Pulmonary artery endothelial cell (primary cell): ENCODE data around the gene APOH. TPM values are rescaled to one million over a fixed set of nuclear protein-coding genes. Genes with fewer than 3 reads are reported as not detected.
"Not testable (repeated sequence)": the region's sequence is repeated elsewhere in the genome, so short reads cannot be mapped to it uniquely, and the experiment has no call there.

Experiments
- DNase-seq: peaks from one replicate; pipeline ENCODE4 v3.0.0-alpha.2; 2011; ENCODE audit warnings: low read depth, low spot score
- total RNA-seq: library from RNA; depleted of rRNA; stranded (reverse); fragments of >200 nt; gene quantifications from 2 replicates; pipeline ENCODE4 v1.2.3, GENCODE V29; 2014

APOH gene, protein sequence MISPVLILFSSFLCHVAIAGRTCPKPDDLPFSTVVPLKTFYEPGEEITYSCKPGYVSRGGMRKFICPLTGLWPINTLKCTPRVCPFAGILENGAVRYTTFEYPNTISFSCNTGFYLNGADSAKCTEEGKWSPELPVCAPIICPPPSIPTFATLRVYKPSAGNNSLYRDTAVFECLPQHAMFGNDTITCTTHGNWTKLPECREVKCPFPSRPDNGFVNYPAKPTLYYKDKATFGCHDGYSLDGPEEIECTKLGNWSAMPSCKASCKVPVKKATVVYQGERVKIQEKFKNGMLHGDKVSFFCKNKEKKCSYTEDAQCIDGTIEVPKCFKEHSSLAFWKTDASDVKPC
- not detected in 2 replicates for total RNA-seq

DNA sequence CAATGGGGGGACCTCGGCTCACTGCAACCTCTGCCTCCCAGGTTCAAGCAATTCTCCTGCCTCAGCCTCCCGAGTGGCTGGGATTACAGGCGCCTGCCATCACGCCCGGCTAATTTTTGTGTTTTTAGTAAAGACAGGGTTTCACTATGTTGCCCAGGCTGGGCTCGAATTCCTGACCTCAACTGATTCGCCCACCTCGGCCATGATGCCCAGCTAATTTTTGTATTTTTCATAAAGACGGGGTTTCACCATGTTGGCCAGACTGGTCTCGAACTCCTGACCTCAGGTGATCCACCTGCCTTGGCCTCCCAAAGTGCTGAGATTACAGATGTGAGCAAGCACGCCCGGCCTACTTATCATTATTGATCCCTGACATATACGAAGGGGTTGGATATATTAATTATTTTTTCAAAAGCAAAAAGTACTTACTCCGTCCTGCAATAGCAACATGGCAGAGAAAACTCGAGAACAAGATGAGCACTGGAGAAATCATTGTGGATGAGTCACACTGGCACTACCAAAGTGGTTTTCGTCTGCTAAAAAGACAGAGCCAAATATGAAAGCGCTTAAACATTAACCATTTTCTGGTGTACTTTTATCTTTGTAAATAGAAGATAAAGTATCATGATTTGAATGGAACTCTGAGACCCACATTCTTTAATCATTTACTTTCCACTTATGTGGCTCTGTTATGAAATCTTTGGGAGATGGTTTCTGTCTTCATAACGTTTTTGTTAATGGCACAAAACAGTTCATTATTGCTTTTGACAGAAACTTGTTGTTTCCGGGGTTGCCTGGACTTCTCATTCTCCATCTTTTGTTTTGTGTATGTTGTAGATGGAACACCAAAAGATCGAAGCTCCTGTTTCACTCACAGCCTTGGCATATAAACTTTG lies at the start of gene APOH:
APOH (minus strand) TSS at position 529 of the 896 bp plus-strand sequence; CDS start at position 493, 36 bp downstream.
- DNase-seq, result no peak

DNA sequence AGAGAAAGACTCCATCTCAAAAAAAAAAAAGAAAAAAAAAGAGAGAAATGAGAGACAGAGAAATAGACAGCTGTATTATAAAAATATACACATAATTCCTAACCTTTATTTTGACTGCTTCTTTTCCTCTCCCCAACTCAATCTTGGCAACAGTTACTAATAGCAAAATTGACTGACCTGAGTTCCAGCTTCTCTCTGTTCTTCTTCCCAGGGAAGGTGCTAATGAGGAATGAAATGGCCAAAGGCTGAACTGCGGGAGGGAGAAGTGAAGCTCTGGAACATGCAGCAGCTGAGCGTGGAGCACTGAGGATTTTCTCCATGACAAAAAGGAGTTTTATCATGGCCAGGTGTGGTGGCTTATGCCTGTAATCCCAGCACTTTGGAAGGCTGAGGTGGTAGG lies 48.0 kb upstream of the APOH start:
- no peak for DNase-seq

DNA sequence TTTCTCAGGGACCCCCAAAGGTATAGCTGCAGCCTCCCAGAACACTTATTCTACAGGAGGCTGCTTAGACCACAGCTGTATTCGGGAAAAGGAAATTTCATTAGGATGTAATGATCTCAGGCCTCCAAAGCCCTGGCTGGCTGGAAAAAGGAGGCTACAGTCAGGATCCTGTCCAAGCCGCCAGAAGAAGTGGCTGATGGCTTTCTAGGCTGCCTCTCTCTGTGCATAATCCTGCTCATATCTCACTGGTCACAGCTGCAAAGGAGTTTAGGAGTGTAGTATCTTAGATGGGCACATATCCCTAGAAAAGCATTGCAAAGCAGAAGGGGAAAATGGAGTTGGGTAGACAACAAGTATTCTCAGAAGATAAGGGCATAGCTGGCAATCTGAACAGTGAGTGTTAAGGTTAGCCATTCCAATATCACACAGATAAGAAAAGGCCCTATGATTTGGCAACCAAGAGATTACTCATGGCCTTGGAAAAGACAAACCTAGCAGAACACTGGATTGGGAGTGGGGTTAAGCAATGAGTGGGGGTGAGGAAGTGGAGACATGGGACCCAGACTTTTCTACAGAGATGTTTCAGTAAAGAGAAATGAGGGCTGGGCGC lies 47.2 kb upstream of the APOH start:
- no peak for DNase-seq

DNA sequence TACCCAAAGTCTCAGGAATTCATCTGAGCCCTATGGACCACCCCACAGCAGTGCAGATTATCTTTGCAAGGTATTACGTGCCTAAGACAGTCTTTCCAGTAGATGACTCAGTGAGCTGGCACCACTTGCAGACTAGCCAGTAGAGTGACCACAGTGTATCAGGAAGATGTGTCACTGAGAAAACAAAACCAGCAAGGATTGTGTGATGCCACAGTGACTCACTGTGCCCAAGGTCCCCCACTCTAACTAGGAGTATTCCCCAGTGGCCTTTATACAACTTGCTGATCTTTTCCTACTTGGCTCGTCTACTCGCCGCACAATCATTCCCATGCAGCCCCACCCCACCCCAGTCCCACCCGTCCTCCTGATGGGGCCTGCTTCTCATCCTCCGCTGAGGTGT lies 46.4 kb upstream of the APOH start:
- peak; percentile 92 for DNase-seq

DNA sequence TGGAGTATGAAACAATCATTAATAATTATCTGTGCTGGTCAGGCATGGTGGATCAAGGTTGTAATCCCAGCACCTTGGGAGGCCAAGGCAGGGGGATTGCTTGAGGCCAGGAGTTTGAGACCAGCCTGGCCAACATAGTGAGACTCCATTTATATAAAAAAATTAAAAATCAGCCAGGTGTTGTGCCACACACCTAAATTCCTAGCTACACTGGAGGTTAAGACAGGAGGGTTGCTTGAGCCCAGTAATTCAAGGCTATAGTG lies 44.3 kb upstream of the APOH start:
- DNase-seq, result no peak

DNA sequence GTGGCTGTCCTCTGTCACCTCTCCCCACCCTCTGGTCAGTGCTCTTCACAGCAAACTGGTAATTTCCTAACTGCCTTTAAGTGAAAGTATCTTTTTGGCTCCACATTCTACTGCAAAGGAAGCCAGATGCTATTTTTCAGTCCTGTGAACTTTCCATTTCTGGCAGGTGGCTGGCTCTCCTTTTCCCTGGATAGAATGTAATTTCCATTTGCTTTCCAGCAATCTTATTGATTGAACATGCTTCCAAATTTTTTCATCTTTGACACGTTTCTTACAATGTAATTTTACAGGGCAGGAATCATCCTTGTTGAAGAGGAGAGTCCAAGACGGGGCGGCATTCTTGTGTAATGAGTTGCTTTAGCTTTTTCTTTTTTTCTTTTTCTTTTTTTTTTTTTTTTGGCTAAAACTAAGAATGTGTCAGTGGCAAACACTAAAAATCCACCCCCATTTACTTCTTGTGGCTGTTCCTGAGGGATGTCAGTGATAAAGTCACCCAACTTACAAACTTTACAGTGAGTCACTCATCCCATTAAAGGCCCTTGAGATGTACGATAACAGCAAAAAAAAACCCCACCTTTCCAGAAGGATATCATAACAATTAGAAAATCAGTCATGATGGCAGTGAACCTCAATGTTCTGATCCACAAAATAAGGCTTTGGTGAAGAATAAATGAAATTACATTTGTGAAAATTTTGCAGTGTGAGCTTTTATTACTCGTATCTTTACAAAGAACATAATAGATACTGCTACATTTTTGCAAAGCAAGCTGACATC lies 43.8 kb upstream of the APOH start:
- no peak for DNase-seq

DNA sequence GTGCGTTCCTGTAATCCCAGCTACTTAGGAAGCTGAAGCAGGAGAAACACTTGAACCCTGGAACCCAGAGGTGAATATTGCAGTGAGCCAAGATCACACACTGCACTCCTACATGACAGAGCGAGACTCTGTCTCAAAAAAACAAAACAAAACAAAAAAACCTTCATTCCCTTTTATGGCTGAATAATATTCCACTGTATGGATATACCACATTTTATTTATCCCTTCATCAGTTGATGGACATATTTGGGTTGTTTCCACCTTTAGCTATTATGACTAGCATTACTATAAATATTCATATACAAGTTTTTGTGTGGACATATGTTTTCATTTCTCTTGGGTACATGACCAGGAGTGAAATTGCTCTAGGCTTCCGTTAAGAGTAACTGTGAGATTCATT lies 42.3 kb upstream of the APOH start:
- no peak for DNase-seq

DNA sequence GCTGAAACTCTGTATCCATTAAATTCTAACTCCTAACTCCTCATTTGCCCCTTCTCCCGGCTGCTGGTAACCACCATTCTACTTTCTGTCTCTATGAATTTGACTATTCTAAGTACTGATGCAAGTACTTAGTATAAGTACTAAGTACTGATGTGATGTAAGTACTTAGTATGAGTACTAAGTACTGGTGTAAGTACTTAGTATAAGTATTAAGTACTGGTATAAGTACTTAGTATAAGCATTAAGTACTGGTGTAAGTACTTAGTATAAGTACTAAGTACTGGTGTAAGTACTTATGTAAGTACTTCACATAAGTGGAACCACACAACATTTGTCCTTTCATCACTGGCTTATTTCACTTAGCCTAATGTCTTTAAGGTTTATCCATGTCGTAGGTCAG lies 40.9 kb upstream of the APOH start:
- DNase-seq, result no peak

DNA sequence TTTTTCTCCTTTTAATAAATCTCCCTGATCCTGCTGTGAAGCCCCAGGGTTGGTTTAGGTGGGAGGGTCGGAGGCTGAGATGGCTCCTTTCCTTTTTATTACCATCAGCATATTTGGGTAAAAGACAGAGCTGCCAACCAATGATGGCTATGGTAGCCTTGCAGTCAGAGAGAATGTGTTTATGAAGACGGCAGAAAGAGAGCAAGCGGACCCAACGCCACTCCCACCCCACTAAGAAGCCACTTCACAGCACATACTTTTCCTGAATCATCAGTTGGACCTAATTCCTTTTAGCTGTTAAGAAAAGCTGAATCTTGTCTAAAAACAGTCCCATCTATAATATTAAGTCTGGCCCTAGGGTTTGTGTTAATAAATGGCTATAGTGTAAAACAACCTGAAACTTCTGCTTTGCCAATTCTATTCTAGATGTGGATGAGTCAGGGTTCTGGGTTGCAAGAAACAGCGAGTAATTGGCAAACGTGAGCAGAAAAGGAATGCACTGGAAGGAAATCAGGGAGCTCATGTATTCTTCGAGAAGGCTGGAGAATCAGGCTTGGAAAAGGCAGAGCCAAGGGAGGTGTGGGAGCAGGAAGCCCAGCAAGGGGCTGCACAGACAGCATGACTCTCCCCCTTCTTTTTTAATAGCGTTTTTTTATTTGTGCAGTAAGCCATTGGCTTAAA lies 39.2 kb upstream of the APOH start:
- peak; percentile 40 for DNase-seq

DNA sequence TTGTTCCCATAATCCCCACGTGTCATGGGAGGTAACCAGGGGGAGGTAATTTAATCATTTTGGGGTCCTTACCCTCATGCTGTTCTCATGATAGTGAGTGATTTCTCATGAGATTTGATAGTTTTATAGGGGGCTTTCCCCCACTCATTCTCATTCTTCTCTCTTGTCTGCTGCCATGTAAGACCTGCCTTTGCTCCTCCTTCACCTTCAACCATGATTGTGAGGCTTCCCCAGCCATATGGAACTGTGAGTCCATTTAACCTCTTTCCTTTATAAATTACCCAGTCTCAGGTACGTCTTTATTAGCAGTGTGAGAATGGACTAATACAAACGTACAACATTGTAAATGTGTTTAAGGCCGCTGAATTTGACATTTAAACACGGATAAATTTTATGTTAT lies 35.5 kb upstream of the APOH start:
- DNase-seq, result no peak

DNA sequence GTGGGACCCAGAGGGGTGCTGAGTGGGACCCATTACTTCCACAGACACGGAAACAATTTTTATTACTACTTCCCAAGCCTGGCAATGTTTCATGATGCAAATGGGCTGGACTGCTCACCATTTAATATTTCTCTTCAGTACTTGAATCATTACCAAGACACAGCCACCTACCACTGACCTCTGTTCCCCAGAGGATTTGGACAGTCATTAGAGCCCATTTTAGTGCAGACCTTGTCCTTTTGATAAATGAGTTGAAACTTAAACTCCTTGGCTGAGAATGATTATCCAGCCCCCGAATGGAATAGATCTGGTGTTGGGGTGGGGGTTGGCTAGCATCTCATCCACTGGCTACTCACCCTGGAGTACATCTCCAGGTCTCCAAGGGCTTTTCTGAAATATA lies 33.6 kb upstream of the APOH start:
- DNase-seq, result no peak

DNA sequence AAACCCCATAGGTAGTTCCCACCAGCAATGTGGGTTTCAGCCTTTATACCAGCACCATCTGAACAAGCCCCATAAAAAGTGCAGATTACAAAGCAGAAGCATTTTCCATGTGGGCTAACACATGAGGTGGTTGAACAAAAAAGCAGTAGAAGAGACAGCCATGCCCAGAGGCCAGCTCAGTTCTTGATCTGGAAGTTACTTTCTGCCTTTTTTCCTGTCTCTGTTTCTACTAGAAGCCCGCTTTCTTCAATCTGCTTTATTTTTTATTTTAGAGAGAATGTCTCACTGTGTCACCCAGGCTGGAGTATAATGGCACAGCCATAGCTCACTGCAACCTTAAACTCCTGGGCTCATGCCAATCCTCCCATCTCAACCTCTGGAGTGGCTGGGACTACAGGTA lies 31.5 kb upstream of the APOH start:
- no peak for DNase-seq

DNA sequence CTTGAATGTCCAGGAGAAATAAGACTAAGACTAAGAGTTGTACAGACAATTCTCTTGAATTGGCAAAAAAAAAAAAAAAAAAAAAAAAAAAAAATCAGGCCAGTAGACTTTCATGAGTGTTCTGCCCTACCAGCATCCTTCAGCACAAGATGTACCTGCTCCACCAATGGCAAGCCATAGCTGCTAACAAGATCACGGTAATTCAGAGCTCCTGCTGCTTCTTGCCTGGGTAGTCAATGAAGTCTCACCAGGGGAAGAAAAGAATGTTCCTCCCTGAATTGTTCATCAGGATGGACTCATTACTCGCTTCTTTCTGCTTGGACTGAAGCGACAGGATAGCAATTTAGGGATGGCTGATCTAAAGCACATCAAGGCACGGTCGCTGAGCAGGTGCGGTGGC lies 31.1 kb upstream of the APOH start:
- DNase-seq, result no peak

DNA sequence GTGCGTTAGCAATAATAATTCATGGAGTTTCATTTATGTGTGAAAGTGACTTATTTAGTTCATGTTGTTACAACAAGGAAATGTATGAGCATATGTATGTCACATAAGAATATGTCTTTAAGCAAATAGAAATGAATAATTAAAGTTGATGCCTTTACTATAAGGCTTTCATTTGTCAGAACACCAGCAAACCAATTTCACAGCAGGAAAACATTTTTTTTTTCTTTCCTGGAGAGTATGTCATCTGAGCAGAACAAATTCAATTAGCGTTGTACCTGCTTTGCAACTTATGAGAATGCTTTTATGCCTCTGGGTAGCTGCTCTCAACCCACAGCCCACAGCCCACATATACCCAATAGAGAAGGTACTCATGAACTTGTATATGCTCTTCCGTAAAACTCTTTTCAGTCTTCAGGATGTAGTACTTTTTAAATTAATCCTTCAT lies 26.3 kb upstream of the APOH start:
- DNase-seq, result no peak

DNA sequence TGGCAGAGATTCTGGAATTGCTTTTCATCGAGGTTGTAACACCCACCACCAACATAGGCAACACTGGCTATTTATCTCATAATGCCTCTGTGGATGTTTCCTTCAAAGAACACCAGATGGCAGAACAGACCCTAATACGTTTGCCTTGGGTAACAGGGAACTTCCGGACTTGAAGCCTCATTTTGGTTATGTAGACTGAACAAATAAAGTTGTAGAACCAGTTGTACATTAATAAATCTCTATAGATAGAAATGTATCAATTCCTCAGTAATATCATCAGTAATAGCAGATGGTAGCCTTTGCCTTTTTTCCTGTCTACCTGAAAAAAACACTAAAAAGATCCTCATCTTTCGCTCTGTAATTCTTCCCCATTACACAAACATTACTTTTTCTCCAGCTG lies 25.9 kb upstream of the APOH start:
- peak; percentile 37 for DNase-seq

DNA sequence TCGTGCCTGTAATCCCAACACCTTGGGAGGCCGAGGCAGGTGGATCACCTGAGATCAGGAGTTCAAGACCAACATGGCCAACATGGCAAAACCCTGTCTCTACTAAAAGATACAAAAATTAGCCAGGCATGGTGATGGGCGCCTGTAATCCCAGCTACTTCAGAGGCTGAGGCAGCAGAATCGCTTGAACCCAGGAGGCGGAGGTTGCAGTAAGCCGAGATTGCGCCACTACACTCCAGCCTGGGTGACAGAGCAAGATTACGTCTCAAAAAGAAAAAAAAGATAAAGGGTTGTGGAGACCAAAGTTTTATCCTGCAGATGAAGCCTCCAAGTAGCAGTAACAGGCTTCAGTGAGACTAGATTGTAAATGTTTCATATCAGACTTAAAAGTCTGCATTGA lies 24.2 kb upstream of the APOH start:
- DNase-seq, result not testable (repeated sequence)

DNA sequence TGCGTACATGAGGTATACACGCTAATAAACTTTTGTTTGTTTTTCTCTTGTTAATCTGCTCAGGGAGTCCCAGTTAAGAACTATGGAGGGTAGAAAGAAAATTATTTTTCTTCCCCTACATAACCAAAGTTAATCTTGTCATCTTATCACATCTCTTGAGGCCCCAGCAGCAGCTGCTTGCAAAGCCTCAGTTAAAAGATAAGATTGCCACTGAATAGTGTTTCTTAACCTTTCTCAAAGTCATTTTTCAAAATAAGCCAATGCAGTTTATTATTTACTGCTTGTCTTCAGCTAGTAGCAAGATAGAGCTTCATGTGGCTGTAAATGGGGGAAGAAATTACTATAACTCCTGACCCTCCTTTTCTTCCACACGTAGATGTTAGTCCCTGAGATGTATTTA lies 21.5 kb upstream of the APOH start:
- DNase-seq, result no peak

DNA sequence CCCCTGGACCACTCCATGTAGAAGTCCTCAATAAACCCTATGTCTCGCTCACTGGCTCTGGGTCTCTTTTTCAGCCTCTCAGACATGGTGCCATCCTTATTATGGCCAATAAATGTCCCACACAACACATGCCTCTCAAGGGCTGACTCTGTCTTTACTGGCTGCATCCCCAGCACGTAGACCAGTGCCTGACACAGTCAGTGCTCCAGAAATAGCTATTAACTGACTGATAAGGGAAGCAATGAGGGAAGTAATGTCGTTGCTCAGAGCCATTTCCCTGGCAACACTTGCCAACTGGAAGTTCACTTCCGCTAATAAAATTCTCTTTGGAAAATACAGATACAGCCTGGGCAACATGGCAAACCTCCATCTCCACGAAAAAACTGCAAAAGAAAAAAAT lies 19.1 kb upstream of the APOH start:
- no peak for DNase-seq

DNA sequence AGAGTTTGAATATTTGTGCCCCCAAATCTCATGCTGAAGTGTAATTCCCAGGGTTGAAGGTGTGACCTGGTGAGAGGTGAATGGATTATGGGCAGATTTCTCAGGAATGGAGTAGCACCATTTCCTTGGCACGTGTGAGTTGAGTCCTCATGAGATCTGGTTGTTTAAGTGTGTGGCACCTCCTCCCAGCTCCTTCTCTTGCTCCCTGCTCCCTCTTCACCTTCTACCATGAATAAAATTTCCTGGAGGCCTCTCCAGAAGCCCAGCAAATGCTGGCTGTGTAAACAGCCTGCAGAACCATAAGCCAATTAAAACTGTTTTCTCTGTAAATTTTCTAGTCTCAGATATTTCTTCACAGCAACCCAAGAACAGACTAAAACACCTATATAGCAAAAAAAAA lies 12.6 kb upstream of the APOH start:
- DNase-seq, result no peak

DNA sequence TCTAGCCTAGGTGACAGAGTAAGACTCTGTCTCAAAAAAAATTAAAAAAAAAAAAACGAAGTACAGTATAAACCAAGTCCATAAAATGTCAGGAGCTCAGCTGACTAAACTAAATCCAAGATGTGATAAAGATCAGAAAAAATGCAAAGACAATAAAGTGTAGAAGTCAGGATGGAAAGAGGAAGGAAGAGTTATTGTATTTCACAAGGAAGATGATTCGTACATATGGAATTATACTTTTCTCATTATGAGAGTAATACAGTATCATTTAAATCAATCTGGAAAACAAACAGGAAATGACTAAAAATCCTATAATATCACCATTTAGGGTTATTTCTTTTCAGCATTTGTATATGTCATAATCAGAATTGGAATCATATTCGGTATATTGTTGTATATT lies 11.4 kb upstream of the APOH start:
- DNase-seq, result no peak

DNA sequence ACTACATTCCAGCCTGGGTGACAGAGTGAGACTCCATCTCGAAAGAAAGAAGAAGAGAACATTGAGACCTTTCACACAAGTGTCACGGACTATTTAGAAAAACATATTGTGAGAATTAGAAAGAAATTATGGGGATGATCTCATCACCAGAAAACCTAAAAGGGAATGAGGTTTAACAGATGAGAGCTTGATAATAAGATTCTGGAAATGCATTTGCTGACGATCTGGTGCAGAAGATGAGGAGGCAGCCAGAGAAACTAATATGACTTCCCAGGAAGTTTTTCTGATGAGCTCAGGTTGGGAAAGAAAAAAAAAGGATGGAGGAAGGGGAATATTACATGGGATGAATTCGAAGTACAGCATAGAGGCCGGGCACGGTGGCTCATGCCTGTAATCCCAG lies 10.8 kb upstream of the APOH start:
- no peak for DNase-seq
